OCI-M1 (cell line): ENCODE data around the gene DPPA2.

Experiments
- DNase-seq: peaks from one replicate; lab custom pipeline; 2025; lab: John Stamatoyannopoulos, UW

The DPPA2 gene

DNA sequence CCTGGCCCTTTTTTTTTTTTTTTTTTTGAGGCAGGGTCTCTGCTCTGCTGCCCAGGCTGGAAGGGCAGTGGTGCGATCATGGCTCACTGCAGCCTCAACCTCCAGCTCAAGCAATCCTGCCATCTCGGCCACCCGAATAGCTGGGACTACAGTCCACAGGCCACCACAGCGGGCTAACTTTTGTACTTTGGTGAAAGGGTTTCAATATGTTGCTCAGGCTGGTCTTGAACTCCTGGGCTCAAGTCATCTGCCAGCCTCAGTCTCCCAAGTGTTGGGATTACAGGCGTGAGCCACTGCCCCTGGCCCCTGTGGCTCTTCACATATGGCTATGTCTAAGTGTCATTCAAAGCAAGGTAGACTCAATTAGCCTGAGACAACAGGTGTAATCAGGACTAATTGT lies 8.8 kb upstream of the DPPA2 start:
- no peak for DNase-seq

- DNase-seq: no peak
Observed at GRCh38 chr3:109313061-109313460, 3.3 kb downstream of the DPPA2 start.

DNA sequence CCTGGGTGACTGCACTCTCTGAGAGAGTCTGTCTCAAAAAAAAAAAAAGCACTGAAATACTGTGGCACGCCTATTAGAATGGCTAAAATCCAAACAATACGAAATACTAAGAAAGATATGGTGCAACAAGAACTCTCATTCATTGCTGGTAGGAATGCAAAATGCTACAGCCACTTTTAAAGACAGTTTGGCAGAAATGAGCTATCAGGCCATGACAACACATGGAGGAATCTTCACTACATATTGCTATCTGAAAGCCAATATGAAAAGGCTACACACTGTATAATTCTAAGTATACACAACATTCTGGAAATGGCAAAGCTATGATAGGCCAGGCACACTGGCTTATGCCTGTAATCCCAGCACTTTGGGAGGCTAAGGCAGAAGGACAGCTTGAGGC lies 18.8 kb downstream of the DPPA2 start:
- DNase-seq: no peak

GRCh38 chr3:109284071-109284470 lies 32.2 kb downstream of the DPPA2 start:
- DNase-seq: no peak

- no peak for DNase-seq
Observed at GRCh38 chr3:109278546-109278945, 37.8 kb downstream of the DPPA2 start.

DNA sequence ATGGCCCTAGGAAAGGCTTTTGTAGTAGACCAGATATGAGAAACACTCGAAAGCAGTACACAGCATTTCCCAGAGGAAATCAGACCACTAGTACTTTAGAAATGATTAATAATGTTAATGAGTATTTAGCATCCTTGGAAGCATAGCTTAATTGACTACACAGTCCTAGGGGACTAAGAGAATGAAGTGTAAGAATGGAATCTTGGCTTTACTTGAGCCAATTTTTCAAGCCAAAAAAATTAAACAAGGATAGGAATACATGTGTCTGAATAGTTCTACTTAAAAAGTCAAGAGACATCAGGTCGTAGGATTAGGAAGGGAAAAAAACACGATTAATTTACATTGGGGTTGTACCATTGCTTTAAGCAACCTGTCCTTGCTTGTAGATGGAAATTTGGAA lies 38.2 kb downstream of the DPPA2 start:
- no peak for DNase-seq

- DNase-seq: peak; percentile 63
Observed at GRCh38 chr3:109275702-109276293, 40.5 kb downstream of the DPPA2 start.

- no peak for DNase-seq
Observed at GRCh38 chr3:109270779-109271178, 45.5 kb downstream of the DPPA2 start.

GRCh38 chr3:109269577-109270275 lies 46.6 kb downstream of the DPPA2 start:
- DNase-seq: peak; percentile 4

DNA sequence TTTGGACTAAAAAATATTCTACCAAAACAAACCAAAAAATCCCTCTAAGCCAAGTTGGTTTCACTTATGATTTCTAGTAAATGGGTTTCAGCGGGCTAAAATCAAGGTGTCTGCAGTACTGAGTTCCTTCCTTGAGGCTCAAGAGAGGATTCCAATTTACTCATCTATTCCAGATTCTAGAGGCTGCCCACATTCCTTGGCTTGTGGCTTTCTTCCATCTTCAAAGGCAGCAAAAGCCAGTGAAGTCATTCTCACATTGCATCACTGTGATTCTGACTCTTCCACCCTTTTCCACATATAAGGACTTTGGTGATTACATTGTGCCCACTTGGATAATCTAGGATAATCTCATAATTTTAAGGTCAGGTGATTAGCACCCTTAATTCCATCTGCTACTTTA lies 48.1 kb downstream of the DPPA2 start:
- DNase-seq: no peak

GRCh38 chr3:109265295-109265694 lies 51.0 kb downstream of the DPPA2 start:
- no peak for DNase-seq

GRCh38 chr3:109257269-109257668 lies 59.0 kb downstream of the DPPA2 start:
- DNase-seq: no peak

DNA sequence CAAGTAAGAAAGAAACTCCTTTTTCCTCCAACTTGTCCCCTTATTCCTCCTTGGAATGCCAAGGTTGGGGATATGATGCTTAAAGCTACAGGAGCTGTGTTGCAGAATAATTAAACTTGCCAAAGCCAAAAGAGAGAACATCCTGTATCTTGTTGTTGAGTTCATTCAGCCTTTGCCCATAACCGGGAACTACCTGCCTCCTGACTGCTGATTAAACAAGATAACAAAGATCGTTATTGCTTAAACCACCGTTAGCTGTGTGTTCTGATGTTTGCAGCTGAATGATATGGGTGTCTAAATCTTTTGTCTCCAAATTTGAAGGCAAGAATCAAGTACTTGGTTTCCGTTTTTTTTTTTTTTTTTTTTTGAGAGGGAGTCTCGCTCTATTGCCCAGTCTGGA lies 61.5 kb downstream of the DPPA2 start:
- no peak for DNase-seq

- DNase-seq: no peak
Observed at GRCh38 chr3:109252641-109253040, 63.7 kb downstream of the DPPA2 start.
